ENCODE results near the gene CUTC.

Gene CUTC

GRCh38 chr10:99784727-99785441 is 52.9 kb downstream of the CUTC start:
- DNase-seq, result no peak

- DNase-seq, result no peak
Observed at GRCh38 chr10:99785646-99786045, 53.6 kb downstream of the CUTC start.

DNA sequence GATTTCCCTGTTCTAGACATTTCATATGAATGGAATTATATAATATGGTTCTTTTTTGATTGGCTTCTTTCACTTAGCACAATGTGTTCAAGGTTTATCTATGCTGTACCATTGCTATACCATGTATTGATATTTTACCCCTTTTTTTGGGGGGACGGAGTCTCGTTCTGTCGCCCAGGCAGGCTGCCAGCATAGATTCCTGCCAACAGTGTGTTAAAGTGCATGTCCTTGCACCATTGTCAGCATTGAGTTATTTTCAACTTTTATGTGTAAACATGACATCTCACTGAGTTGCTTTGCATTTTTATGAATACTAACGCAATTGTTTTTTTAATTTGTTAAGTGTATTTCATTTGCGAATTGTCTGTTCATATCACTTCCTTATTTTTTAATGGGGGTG is 55.3 kb downstream of the CUTC start:
- DNase-seq, result no peak

DNA sequence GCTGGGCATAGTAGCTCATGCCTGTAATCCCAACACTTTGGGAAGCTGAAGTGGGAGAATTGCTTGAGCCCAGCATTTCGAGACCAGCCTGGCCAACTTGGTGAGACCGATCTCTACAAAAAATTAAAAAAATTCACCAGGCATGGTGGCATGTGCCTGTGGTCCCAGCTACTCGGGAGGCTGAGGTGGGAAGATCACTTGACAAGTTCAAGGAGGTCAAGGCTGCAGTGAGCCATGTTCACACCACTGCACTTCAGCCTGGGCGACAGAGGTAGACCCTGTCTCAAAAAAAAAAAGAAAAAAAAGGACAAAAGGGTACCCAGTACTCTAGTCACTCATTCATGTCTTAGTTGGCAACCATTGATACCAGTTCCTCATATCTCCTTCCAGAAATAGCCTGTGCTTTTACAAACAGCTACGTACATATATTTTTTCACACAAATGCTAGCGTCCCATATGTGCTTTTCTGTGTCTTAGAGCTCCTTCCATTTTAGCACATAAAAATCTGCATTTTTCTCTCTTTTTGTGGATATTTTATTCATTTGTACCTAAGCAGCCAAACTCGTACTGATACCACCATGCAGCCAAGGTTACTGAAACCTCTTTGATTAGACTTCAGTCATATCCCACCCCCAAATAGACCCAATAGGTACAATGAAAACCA is 55.9 kb downstream of the CUTC start:
- DNase-seq, result no peak

DNA sequence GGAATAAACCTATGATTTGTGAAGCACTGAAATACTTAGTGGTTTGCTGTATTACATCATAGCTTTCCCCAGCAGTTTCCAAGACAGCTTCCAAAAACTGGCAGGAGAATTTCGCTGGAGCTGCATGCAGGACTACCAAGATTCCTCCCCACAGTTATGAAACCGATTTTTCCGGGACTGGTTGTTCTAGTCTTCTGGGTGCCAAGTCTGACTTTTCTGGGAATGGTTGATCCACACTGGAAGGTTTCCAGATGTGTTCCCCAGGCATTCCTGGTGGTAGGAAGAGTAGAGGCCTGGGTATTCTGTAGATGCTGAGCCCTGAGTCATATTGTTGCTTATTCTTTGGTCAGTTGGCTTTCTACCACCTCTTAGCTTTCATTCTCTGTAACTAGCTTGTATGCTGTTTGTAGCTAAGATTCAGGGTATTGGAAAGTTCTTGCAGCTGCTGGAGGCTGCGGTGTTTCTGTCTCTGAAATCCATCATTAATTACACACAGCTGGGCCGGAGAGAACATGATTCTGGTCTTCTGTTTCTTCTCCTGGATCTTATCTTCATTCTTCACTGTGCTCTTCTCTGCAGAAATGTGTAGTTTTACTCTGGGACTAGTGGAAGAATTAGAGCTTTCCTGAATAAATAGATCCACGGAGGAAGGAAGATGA is 56.7 kb downstream of the CUTC start:
- no peak for DNase-seq

- DNase-seq, result no peak
Observed at GRCh38 chr10:99791831-99792230, 59.8 kb downstream of the CUTC start.

GRCh38 chr10:99793819-99794218 is 61.8 kb downstream of the CUTC start:
- DNase-seq, result no peak

DNA sequence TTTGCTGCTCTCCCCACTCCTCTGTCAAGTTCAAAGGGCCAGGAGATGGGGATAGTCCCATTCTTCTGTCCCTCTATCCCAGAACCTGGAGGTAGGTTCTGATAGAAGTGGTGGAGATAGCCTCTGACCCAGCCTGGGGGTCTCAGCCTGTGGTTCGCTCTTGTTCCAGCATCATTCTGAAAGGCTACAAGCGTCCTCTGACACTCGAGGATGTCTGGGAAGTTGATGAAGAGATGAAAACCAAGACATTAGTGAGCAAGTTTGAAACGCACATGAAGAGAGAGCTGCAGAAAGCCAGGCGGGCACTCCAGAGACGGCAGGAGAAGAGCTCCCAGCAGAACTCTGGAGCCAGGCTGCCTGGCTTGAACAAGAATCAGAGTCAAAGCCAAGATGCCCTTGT is 64.9 kb downstream of the CUTC start:
- no peak for DNase-seq

DNA sequence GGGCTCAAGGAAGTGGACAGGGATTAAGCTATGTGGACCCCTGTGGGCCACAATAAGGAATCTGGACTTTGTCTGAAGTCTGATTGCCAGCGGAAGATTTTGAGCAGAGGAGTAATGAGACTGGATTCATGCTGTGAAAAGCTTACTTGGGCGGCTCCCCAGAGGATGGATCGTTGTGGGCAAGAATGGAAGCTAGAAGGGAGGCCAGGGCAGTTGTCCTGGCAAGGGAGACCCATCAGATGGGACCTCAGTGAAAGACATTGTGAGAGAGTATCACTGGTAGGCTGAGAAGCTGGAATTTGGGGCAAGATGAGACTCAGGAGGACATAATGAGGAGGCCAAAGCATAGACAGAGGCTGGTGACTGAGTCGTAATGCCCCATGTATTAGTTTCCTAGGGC is 66.0 kb downstream of the CUTC start:
- no peak for DNase-seq

GRCh38 chr10:99798920-99799319 is 66.9 kb downstream of the CUTC start:
- DNase-seq, result no peak

- no peak for DNase-seq
Observed at GRCh38 chr10:99799613-99800012, 67.6 kb downstream of the CUTC start.

- no peak for DNase-seq
Observed at GRCh38 chr10:99804471-99804870, 72.4 kb downstream of the CUTC start.

- no peak for DNase-seq
Observed at GRCh38 chr10:99805190-99805589, 73.2 kb downstream of the CUTC start.

All from activated CD4-positive, alpha-beta T cell treated with anti-CD3 and anti-CD28 coated beads, Interleukin-2, amount 50 U/mL, for 1 hour (primary cell).